GM13976 (cell line): ENCODE measurements around the gene SECISBP2.

ENCODE experiments used
- DNase-seq: peaks from one replicate; pipeline ENCODE4 v3.0.0; 2012; ENCODE audit warnings: low spot score
- in situ Hi-C: fragments of 300-500 bp; cut with MboI; formaldehyde crosslinking; loops from one replicate; pipeline ENCODE4 v1.12.0; 2022; ENCODE audit warnings: low sequenced_read_pairs, mixed read lengths, inconsistent platforms; ENCODE audit not compliant: unreplicated experiment
- TF ChIP-seq, protein P1 (sequence below): IDR thresholded peaks from 2 replicates; pipeline ENCODE4 v1.5.1; 2012; ENCODE audit warnings: borderline replicate concordance, mild to moderate bottlenecking; ENCODE audit not compliant: insufficient read depth; ENCODE audit errors: extremely low read depth, missing control alignments, control extremely low read depth

The SECISBP2 gene

DNA sequence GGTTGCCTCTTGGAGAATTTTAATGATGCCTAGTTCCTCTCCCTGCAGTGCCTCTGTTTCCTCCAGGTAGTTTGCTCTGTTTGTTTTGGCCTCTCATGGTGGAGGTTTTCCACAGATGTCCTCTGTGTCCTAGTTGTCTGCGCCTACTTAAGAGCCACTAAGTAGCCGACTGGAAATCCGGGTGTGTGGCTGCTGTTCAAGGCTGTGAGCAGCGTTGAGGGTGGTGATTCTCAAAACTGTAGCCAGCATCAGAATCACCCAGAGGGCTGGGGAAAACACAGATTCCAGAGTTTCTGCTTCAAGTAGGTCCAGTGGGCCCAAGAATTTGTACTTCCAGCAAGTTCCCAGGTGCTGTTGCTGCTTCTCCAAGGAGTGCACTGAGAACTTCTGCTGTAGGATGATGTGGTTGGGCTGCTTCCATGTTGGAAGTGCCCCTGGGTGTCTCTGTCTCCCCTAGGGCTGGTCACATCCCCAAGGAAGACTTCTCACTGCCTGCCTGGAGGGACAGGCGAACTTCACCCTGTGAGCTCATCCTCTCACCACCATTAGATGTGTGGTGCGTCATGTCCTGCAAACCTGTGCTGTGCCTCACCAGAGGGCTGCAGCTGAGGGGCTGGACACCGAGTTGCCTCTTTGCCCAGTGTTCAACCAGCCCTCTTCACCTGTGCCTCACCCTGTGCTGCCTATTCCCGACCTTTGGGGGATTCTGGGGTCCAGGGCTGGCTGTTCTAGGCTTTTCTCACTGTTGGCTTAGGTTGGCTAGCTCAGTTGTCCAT is 34.8 kb downstream of the SECISBP2 start:
- in situ Hi-C loops, result no loop called here
- TF ChIP-seq, protein P1, sequence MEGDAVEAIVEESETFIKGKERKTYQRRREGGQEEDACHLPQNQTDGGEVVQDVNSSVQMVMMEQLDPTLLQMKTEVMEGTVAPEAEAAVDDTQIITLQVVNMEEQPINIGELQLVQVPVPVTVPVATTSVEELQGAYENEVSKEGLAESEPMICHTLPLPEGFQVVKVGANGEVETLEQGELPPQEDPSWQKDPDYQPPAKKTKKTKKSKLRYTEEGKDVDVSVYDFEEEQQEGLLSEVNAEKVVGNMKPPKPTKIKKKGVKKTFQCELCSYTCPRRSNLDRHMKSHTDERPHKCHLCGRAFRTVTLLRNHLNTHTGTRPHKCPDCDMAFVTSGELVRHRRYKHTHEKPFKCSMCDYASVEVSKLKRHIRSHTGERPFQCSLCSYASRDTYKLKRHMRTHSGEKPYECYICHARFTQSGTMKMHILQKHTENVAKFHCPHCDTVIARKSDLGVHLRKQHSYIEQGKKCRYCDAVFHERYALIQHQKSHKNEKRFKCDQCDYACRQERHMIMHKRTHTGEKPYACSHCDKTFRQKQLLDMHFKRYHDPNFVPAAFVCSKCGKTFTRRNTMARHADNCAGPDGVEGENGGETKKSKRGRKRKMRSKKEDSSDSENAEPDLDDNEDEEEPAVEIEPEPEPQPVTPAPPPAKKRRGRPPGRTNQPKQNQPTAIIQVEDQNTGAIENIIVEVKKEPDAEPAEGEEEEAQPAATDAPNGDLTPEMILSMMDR, result no peak
- no peak for DNase-seq

DNA sequence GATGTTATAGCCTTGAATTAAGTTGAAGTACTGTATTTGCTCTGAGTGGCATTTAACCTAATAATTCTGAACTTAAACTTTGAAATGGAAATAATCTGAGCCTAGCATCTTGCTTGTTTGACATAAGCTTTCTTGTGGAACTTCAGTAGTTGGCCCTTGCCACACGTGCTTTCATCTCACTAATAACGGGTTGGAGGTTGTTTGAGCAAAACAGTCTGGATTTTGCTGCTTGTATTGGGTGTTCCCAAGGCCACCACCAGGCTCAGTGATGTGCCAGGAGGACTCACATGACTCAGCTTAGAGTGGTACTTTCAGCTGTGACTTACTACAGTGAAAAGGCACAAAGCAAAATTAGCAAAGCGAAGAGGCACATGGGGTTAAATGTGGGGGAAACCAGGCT is 35.7 kb downstream of the SECISBP2 start:
- TF ChIP-seq, protein P1, result no peak
- in situ Hi-C loops, result no loop called here
- no peak for DNase-seq

DNA sequence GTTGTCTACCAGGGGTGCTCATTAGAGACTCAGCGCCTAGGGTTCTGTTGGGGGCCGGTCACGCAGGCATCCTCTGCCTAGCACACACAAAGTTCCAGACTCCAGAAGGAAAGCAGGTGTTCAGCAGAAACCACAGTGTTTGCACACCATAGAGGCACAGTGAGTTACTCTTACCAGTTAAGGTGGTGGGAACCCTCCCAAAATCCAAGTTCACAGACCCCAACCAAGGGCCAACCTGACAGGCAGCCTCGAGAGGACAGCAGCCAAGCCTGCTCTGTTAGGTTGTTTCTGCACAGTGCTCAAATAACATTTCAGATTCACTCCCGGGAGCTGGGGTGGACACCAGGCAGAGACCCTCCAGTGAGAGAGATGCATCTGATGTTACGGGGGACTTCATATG is 36.2 kb downstream of the SECISBP2 start:
- TF ChIP-seq, protein P1, result no peak
- DNase-seq, result no peak
- in situ Hi-C loops, result no loop called here

DNA sequence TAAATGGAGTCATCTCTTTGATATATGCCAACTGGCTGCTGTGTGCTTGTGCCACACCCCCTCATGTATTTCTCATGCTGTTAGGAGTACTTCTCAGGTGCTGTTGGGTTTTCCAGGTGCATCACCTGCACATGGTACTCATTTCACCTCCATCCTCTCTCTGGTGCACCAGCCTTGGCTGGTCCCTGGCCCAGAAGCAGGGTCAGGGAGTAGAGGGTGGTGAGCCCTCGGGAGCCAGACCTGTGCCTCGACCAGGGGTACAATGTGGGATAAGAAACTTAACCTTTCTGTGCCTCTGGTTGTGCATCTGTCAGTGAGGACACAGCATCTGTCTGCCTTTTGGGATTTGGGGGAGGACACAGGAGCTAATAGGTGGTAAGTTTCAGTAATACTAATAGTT is 38.5 kb downstream of the SECISBP2 start:
- TF ChIP-seq, protein P1, result no peak
- in situ Hi-C loops, result no loop called here
- no peak for DNase-seq

DNA sequence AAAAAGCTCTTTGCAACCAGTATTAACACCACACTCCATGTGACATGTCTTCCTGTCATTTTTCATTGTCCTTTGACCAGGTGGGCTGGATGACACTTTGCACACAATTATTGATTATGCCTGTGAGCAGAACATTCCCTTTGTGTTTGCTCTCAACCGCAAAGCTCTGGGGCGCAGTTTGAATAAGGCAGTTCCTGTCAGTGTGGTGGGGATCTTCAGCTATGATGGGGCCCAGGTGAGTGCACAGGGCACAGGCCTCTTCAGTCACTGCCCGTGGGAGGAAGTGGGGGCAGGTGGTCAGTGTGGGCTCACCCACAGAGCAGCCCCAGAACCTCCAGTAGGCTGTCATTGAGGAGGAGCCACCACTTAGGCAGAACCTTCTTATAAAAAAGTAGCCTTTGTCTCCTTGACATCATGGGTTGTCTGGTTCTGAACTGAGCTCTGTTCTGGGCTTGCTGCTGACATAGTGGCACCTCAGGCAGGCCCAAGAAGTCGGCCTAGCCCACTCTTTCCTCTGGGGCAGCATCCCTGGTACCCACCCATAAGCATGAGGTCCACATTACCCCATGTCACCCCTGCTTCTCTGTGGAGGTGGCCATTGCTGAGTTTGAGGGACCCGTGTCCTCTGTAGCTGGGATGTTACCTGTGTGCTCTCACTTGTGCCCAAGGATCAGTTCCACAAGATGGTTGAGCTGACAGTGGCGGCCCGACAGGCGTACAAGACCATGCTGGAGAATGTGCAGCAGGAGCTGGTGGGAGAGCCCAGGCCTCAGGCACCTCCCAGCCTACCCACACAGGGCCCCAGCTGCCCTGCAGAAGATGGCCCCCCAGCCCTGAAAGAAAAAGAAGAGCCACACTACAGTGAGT is 39.3 kb downstream of the SECISBP2 start:
- in situ Hi-C loops, result no loop called here
- no peak for DNase-seq
- TF ChIP-seq, protein P1, result no peak

DNA sequence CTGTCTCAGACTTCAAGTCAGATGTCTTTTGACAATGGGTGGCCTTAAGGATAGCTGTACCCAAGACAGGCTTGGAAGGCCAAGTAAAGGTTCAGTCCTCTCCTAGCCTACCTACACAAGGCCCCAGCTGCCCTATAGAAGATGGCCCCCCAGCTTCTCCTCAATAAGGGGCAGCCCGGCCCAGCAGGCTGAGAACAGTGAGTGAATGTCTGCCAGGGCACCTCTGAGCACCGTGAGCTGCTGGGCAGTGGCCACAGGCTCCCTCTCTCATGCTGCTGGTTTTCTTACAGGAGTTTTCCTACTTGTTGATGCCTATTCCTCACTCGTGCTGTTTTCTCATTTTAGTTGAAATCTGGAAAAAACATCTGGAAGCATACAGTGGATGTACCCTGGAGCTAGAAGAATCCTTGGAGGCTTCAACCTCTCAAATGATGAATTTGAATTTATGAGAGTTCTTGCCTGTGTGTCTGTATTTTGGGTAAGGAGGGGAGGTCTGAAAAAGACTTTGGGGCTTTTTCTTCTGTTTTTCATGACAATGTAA is 40.1 kb downstream of the SECISBP2 start:
- TF ChIP-seq, protein P1, result no peak
- in situ Hi-C loops, result no loop called here
- DNase-seq, result no peak
